HCT116 (cell line): ENCODE measurements around the gene DNAJC4. TPM values are rescaled to one million over a fixed set of nuclear protein-coding genes. Genes with fewer than 3 reads are reported as not detected.

Source experiments
- ATAC-seq: fragments of 200-7000 bp; cut with Tn5 transposase; 2 replicates; pipeline ENCODE4 v1.9.1; 2020; ENCODE audit warnings: mild to moderate bottlenecking, moderate library complexity
- BruUV-seq: library from RNA; stranded (reverse); fragments of 400-500 nt; replicated peaks from 2 replicates; lab custom pipeline; 2021; lab: Mats Ljungman, UMichigan
- CTCF ChIA-PET: fragments of 300-600 bp; sonication (Branson Sonifier 250); formaldehyde crosslinking; loops from one replicate; lab custom pipeline; 2021; ENCODE audit warnings: antibody characterized with exemption; lab: Charles Lee
- POLR2A ChIA-PET: fragments of 300-600, 350-600 bp; sonication (Branson Sonifier 250); formaldehyde crosslinking; loops from one replicate; lab custom pipeline; 2021; ENCODE audit warnings: antibody characterized with exemption; lab: Charles Lee
- RAD21 ChIA-PET, 2 experiments: fragments of 300-600 bp; sonication (Branson Sonifier 250); formaldehyde crosslinking; loops; one replicate each; lab custom pipeline; 2023; ENCODE audit warnings: low total read pairs in 2 of 2; ENCODE audit not compliant: uncharacterized antibody in 2 of 2, unreplicated experiment in 2 of 2, low non-redundant PET in 1 of 2; lab: Charles Lee
- DNase-seq: peaks from one replicate; pipeline ENCODE4 v3.0.0-alpha.2; 2010; ENCODE audit warnings: low read depth, low spot score
- H2AFZ ChIP-seq: fragments of 200-600 bp; shearing (Covaris generic), sonication (generic); 2 replicates; pipeline ENCODE4 v1.6.1; 2017; ENCODE audit warnings: low read depth, mixed run types, mixed read lengths, antibody characterized with exemption, low read length; ENCODE audit not compliant: poor library complexity, severe bottlenecking
- H3K27ac ChIP-seq: 2 replicates; pipeline ENCODE4 v1.5.1; 2012; ENCODE audit warnings: low read depth, low read length
- H3K27me3 ChIP-seq: fragments of 200-600 bp; sonication (generic); 2 replicates; pipeline ENCODE4 v1.6.1; 2016; ENCODE audit warnings: mixed run types, low read length, mixed read lengths; ENCODE audit not compliant: insufficient read depth
- H3K36me3 ChIP-seq, 2 experiments: fragments of 200-500 bp in 1 of 2; fragments of 200-600 bp in 1 of 2; sonication (Bioruptor generic) in 1 of 2; sonication (generic) in 1 of 2; 2 replicates each; pipeline versions ENCODE4 v1.5.1 to v1.6.1; 2014 to 2016; ENCODE audit warnings: low read length in 2 of 2, inconsistent platforms in 1 of 2, mixed read lengths in 1 of 2, mixed run types in 1 of 2; ENCODE audit not compliant: insufficient read depth in 2 of 2, control insufficient read depth in 1 of 2
- H3K4me1 ChIP-seq, 2 experiments: fragments of 200-600 bp in 1 of 2; sonication (generic) in 1 of 2; 2 replicates each; pipeline versions ENCODE4 v1.5.1 to v1.6.1; 2012 to 2017; ENCODE audit warnings: low read length in 2 of 2, inconsistent platforms in 1 of 2, mild to moderate bottlenecking in 1 of 2, mixed read lengths in 1 of 2, mixed run types in 1 of 2, moderate library complexity in 1 of 2; ENCODE audit not compliant: insufficient read depth in 2 of 2, control insufficient read depth in 1 of 2
- H3K4me2 ChIP-seq: fragments of 200-600 bp; sonication (generic); 2 replicates; pipeline ENCODE4 v1.6.1; 2017; ENCODE audit warnings: mixed run types, low read length, mixed read lengths
- H3K4me3 ChIP-seq, 2 experiments: fragments of 200-600 bp in 1 of 2; sonication (generic) in 1 of 2; replicated peaks in 1 of 2; 2 replicates each; pipeline ENCODE4 v1.5.1; 2011 to 2016; ENCODE audit warnings: low read length in 2 of 2, control low read depth in 1 of 2, low read depth in 1 of 2, mild to moderate bottlenecking in 1 of 2, mixed read lengths in 1 of 2, mixed run types in 1 of 2
- H3K79me2 ChIP-seq: fragments of 200-600 bp; sonication (generic); 2 replicates; pipeline ENCODE4 v1.6.1; 2017; ENCODE audit warnings: mild to moderate bottlenecking, mixed run types, low read length, moderate library complexity, mixed read lengths; ENCODE audit not compliant: insufficient read depth
- H3K9ac ChIP-seq: fragments of 200-600 bp; sonication (generic); 2 replicates; pipeline ENCODE4 v1.6.1; 2016; ENCODE audit warnings: low read length, mixed read lengths
- H3K9me2 ChIP-seq: fragments of 200-600 bp; sonication (generic), shearing (Covaris generic); 2 replicates; pipeline ENCODE4 v1.6.1; 2017; ENCODE audit warnings: mixed run types, mild to moderate bottlenecking, moderate library complexity; ENCODE audit not compliant: insufficient read depth
- H3K9me3 ChIP-seq, 2 experiments: fragments of 200-500 bp in 1 of 2; fragments of 200-600 bp in 1 of 2; sonication (Bioruptor generic) in 1 of 2; sonication (generic) in 1 of 2; 2 replicates each; pipeline ENCODE4 v1.6.1; 2014 to 2017; ENCODE audit warnings: low read length in 2 of 2, mixed read lengths in 2 of 2, inconsistent platforms in 1 of 2, low read depth in 1 of 2, mild to moderate bottlenecking in 1 of 2, mixed run types in 1 of 2, moderate library complexity in 1 of 2; ENCODE audit not compliant: control insufficient read depth in 1 of 2, insufficient read depth in 1 of 2
- H4K20me1 ChIP-seq: fragments of 200-600 bp; sonication (generic), shearing (Covaris generic); 2 replicates; pipeline ENCODE4 v1.6.1; 2017; ENCODE audit warnings: mixed run types, mild to moderate bottlenecking, moderate library complexity; ENCODE audit not compliant: insufficient read depth
- CBX3 ChIP-seq: IDR thresholded peaks from 2 replicates; pipeline ENCODE4 v1.6.1; 2012; ENCODE audit warnings: low read depth
- JUND ChIP-seq: IDR thresholded peaks from 2 replicates; pipeline ENCODE4 v1.6.1; 2012
- POLR2A ChIP-seq: IDR thresholded peaks from 2 replicates; pipeline ENCODE4 v1.7.0; 2011; ENCODE audit warnings: borderline replicate concordance; ENCODE audit not compliant: insufficient read depth, insufficient read length; ENCODE audit errors: extremely low read depth
- POLR2AphosphoS5 ChIP-seq: IDR thresholded peaks from 2 replicates; pipeline ENCODE4 v1.6.1; 2011; ENCODE audit warnings: mild to moderate bottlenecking, low read depth, low read length, moderate library complexity
- ZNF274 ChIP-seq: fragments of 200-500 bp; sonication (Bioruptor generic); IDR thresholded peaks from 2 replicates; pipeline ENCODE4 v1.6.1; 2014; ENCODE audit warnings: mild to moderate bottlenecking, low read depth, low read length, inconsistent platforms
- intact Hi-C: fragments of 100-400 bp; cut with micrococcal nuclease; formaldehyde crosslinking; loops from 2 replicates; pipeline ENCODE4 v1.10.0; 2022
- total RNA-seq: library from RNA; stranded (reverse); gene quantifications from one replicate; pipeline ENCODE4 v1.2.1, GENCODE V29; 2021; ENCODE audit not compliant: unreplicated experiment
- TF ChIP-seq, protein P1 (sequence below), 3 experiments: fragments of 200-600 bp in 1 of 3; sonication (generic) in 1 of 3; IDR thresholded peaks in 2 of 3; conservative IDR thresholded peaks in 1 of 3; 2 replicates each; pipeline ENCODE4 v1.5.1; 2012 to 2017; ENCODE audit warnings: low read depth in 2 of 3, low read length in 2 of 3, antibody characterized with exemption in 1 of 3, borderline replicate concordance in 1 of 3, control low read depth in 1 of 3, mild to moderate bottlenecking in 1 of 3, mixed read lengths in 1 of 3, mixed run types in 1 of 3, moderate library complexity in 1 of 3; ENCODE audit not compliant: insufficient read depth in 1 of 3
- TF ChIP-seq, protein P2 (sequence below): IDR thresholded peaks from 2 replicates; pipeline ENCODE4 v1.6.1; 2011; ENCODE audit warnings: mild to moderate bottlenecking, low read length, moderate library complexity; ENCODE audit not compliant: insufficient replicate concordance; ENCODE audit errors: extremely low read depth

The DNAJC4 gene
- total RNA-seq, 1 experiment from 2014 or later = 25.8 TPM

GRCh38 chr11:64243236-64243854, 13.0 kb downstream of the DNAJC4 start:
- ChIA-PET RAD21 (no interaction called here), CTCF (interaction anchor here (1.2 to 1.9 kb wide), 3 partner anchors 88 to 112 kb away, joined by 3 to 4 read pairs (median 3); no protein-coding TSS in a partner anchor), POLR2A (interaction anchor here (2.0 to 4.6 kb wide), 2 partner anchors 9 to 27 kb away, joined by 8 to 29 read pairs; no protein-coding TSS in a partner anchor)
- Histone ChIP-seq H3K36me3 (peaks cover 0 to 12% of the 10 kb centered on the region in 2 experiments; a peak in 1 of 4 replicates), H2AFZ (no peak overlapping the region), H3K9me3 (no peaks in the 10 kb centered on the region), H3K4me1 (peaks cover 39 to 75% of the 10 kb centered on the region in 2 experiments), H3K4me3 (peak overlapping the region; percentile 70 to 91; a peak in 3 of 4 replicates), H3K27me3 (no peaks in the 10 kb centered on the region), H3K9me2 (no peaks in the 10 kb centered on the region), H3K27ac (peak overlapping the region; percentile 88), H3K9ac (peak overlapping the region; percentile 99), H4K20me1 (no peaks in the 10 kb centered on the region), H3K4me2 (peak overlapping the region; percentile 84), H3K79me2 (peaks cover 48% of the 10 kb centered on the region)
- intact Hi-C loops = no loop called here
- TF ChIP-seq ZNF274 = no peak
- no peak for TF ChIP-seq POLR2A
- TF ChIP-seq POLR2AphosphoS5 = peak; percentile 24; the same call in 1 of the 2 replicates
- TF ChIP-seq, protein P1, sequence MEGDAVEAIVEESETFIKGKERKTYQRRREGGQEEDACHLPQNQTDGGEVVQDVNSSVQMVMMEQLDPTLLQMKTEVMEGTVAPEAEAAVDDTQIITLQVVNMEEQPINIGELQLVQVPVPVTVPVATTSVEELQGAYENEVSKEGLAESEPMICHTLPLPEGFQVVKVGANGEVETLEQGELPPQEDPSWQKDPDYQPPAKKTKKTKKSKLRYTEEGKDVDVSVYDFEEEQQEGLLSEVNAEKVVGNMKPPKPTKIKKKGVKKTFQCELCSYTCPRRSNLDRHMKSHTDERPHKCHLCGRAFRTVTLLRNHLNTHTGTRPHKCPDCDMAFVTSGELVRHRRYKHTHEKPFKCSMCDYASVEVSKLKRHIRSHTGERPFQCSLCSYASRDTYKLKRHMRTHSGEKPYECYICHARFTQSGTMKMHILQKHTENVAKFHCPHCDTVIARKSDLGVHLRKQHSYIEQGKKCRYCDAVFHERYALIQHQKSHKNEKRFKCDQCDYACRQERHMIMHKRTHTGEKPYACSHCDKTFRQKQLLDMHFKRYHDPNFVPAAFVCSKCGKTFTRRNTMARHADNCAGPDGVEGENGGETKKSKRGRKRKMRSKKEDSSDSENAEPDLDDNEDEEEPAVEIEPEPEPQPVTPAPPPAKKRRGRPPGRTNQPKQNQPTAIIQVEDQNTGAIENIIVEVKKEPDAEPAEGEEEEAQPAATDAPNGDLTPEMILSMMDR (IDR thresholded peaks at IDR 0.05 in 2 of 3, conservative IDR thresholded peaks at IDR 0.05 in 1 of 3; ENCODE audit: borderline replicate concordance in 1 of 3, insufficient read depth in 1 of 3, low read depth in 2 of 3, low read length in 2 of 3) = no peak
- no peak for TF ChIP-seq CBX3
- BruUV-seq = no TSS peak
- no peak for ATAC-seq
- no peak for DNase-seq

GRCh38 chr11:64244107-64244506, 13.8 kb downstream of the DNAJC4 start:
- no peaks in the 10 kb centered on the region for H4K20me1 ChIP-seq
- H3K4me2 ChIP-seq = peak overlapping the region; percentile 84
- ChIA-PET RAD21 (no interaction called here), CTCF (interaction anchor here (1.2 kb wide), 1 partner anchor 111 kb away, joined by 3 read pairs; no protein-coding TSS in a partner anchor), POLR2A (interaction anchor here (2.0 to 4.6 kb wide), 2 partner anchors 8 to 26 kb away, joined by 8 to 29 read pairs; no protein-coding TSS in a partner anchor)
- H3K27ac ChIP-seq = peak overlapping the region; percentile 88
- intact Hi-C loops = no loop called here
- H2AFZ ChIP-seq = no peak overlapping the region
- no peaks in the 10 kb centered on the region for H3K9me2 ChIP-seq
- H3K4me3 ChIP-seq = no peak overlapping the region
- no peak for DNase-seq
- no TSS peak for BruUV-seq
- H3K27me3 ChIP-seq = no peaks in the 10 kb centered on the region
- H3K9ac ChIP-seq = 0 out of 2 replicates have a peak overlapping the region, but pooled peaks have one; percentile 99
- ATAC-seq = no peak
- no peaks in the 10 kb centered on the region for H3K9me3 ChIP-seq
- H3K4me1 ChIP-seq = peaks cover 38 to 76% of the 10 kb centered on the region in 2 experiments
- peaks cover 0 to 12% of the 10 kb centered on the region in 2 experiments; a peak in 1 of 4 replicates for H3K36me3 ChIP-seq
- TF ChIP-seq JUND (no peak), ZNF274 (no peak)
- TF ChIP-seq, protein P2, sequence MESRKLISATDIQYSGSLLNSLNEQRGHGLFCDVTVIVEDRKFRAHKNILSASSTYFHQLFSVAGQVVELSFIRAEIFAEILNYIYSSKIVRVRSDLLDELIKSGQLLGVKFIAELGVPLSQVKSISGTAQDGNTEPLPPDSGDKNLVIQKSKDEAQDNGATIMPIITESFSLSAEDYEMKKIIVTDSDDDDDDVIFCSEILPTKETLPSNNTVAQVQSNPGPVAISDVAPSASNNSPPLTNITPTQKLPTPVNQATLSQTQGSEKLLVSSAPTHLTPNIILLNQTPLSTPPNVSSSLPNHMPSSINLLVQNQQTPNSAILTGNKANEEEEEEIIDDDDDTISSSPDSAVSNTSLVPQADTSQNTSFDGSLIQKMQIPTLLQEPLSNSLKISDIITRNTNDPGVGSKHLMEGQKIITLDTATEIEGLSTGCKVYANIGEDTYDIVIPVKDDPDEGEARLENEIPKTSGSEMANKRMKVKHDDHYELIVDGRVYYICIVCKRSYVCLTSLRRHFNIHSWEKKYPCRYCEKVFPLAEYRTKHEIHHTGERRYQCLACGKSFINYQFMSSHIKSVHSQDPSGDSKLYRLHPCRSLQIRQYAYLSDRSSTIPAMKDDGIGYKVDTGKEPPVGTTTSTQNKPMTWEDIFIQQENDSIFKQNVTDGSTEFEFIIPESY = no peak
- H3K79me2 ChIP-seq = peaks cover 48% of the 10 kb centered on the region
